ENCODE results near the gene SCN5A. TPM values are rescaled to one million over a fixed set of nuclear protein-coding genes. Genes with fewer than 3 reads are reported as not detected.

Gene SCN5A
- total RNA-seq, 1 experiment from 2014 or later = 13.6 TPM

DNA sequence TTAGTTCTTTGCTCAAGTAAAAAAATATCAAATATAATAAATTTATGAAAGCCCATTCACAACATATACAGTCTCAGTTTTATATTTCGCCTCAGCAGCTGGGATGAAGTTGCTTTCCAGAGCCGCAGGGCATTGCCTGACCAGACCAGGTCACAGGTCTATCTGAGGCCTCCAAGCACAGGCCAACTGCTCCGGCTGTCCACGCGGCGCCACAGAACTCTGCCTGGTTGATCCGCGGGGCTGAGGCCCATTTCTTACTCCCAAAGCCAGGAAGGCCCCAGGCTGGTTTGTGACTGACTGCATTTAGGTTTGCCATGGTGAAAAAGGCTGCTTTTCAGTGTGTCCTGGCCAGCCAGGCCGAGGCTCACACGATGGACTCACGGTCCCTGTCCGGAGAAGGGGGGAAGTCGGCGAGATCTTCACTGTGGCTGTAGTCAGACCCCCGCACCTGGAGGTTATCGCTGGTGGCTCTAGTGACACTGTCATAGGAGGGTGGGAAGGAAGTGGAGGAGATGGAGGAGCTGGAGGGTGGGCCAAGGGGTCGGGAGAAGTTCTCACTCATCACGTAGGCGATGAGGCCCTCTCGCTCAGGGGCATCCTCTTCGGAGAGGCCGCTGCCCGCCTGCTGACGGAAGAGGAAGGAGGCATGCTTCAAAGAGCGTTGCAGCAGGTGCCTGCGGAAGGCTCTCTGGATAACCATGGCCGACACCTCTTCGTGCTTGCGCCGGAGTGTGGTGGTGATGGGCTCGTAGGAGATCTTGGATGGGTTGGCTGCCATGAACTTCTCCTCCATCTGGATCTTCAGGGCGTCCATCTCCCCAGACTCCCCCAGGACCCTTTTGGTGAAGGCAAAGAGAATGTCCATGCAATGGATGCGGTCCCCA is 99.3 kb downstream of the SCN5A start (continued):
- TF ChIP-seq, protein P1, sequence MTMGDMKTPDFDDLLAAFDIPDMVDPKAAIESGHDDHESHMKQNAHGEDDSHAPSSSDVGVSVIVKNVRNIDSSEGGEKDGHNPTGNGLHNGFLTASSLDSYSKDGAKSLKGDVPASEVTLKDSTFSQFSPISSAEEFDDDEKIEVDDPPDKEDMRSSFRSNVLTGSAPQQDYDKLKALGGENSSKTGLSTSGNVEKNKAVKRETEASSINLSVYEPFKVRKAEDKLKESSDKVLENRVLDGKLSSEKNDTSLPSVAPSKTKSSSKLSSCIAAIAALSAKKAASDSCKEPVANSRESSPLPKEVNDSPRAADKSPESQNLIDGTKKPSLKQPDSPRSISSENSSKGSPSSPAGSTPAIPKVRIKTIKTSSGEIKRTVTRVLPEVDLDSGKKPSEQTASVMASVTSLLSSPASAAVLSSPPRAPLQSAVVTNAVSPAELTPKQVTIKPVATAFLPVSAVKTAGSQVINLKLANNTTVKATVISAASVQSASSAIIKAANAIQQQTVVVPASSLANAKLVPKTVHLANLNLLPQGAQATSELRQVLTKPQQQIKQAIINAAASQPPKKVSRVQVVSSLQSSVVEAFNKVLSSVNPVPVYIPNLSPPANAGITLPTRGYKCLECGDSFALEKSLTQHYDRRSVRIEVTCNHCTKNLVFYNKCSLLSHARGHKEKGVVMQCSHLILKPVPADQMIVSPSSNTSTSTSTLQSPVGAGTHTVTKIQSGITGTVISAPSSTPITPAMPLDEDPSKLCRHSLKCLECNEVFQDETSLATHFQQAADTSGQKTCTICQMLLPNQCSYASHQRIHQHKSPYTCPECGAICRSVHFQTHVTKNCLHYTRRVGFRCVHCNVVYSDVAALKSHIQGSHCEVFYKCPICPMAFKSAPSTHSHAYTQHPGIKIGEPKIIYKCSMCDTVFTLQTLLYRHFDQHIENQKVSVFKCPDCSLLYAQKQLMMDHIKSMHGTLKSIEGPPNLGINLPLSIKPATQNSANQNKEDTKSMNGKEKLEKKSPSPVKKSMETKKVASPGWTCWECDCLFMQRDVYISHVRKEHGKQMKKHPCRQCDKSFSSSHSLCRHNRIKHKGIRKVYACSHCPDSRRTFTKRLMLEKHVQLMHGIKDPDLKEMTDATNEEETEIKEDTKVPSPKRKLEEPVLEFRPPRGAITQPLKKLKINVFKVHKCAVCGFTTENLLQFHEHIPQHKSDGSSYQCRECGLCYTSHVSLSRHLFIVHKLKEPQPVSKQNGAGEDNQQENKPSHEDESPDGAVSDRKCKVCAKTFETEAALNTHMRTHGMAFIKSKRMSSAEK (CRISPR knock-in tag; IDR thresholded peaks at IDR 0.05; ENCODE audit: borderline replicate concordance) = no peak
- TF ChIP-seq, protein P2, sequence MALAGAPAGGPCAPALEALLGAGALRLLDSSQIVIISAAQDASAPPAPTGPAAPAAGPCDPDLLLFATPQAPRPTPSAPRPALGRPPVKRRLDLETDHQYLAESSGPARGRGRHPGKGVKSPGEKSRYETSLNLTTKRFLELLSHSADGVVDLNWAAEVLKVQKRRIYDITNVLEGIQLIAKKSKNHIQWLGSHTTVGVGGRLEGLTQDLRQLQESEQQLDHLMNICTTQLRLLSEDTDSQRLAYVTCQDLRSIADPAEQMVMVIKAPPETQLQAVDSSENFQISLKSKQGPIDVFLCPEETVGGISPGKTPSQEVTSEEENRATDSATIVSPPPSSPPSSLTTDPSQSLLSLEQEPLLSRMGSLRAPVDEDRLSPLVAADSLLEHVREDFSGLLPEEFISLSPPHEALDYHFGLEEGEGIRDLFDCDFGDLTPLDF (CRISPR knock-in tag; IDR thresholded peaks at IDR 0.05) = no peak
- TF ChIP-seq, protein P3, sequence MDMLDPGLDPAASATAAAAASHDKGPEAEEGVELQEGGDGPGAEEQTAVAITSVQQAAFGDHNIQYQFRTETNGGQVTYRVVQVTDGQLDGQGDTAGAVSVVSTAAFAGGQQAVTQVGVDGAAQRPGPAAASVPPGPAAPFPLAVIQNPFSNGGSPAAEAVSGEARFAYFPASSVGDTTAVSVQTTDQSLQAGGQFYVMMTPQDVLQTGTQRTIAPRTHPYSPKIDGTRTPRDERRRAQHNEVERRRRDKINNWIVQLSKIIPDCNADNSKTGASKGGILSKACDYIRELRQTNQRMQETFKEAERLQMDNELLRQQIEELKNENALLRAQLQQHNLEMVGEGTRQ (CRISPR knock-in tag; IDR thresholded peaks at IDR 0.05) = no peak
- TF ChIP-seq ZNF396 (CRISPR knock-in tag; IDR thresholded peaks at IDR 0.05; ENCODE audit: borderline replicate concordance) = no peak
- TF ChIP-seq, protein P4, sequence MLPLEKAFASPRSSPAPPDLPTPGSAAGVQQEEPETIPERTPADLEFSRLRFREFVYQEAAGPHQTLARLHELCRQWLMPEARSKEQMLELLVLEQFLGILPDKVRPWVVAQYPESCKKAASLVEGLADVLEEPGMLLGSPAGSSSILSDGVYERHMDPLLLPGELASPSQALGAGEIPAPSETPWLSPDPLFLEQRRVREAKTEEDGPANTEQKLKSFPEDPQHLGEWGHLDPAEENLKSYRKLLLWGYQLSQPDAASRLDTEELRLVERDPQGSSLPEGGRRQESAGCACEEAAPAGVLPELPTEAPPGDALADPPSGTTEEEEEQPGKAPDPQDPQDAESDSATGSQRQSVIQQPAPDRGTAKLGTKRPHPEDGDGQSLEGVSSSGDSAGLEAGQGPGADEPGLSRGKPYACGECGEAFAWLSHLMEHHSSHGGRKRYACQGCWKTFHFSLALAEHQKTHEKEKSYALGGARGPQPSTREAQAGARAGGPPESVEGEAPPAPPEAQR (CRISPR knock-in tag; IDR thresholded peaks at IDR 0.05) = no peak
- no peak for TF ChIP-seq RELA (CRISPR knock-in tag; IDR thresholded peaks at IDR 0.05; ENCODE audit: borderline replicate concordance)

DNA sequence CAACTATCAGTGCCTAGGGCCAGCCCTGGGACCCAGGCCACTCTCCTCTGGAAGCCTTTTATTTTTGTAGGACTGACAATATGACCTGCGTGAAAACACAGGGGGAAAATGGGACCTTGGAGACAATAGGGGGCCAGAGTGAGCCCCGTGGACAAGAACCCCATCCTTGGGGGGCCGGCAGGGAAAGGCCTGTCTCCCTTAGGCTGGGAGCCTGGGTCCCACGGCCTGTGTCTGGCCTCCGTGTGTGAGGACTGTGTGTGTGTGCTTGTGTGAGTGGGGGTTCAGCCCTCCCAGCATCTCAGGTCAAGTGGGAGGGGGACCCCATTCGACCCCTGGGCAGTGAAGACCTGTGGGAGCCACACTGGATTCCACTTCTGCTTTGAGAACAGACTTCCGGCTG is 100.0 kb downstream of the SCN5A start:
- no peaks in the 10 kb centered on the region for H3K27me3 Mint-ChIP-seq (ENCODE audit: low read depth)
- ATAC-seq = no peak
- H3K4me1 Mint-ChIP-seq = peaks cover 14% of the 10 kb centered on the region
- ChIA-PET CTCF (interaction anchor here (1.8 kb wide), 2 partner anchors 11 to 28 kb away, joined by 5 to 7 read pairs; no protein-coding TSS in a partner anchor), POLR2A (no interaction called here)
- no peak overlapping the region for H3K4me3 Mint-ChIP-seq
- no peak for DNase-seq (ENCODE audit: low spot score)
- H3K9me3 Mint-ChIP-seq = peaks cover 21% of the 10 kb centered on the region
- no peak overlapping the region for H3K27ac Mint-ChIP-seq
- peaks cover 24% of the 10 kb centered on the region for H3K36me3 Mint-ChIP-seq
- TF ChIP-seq ELF4 (CRISPR knock-in tag; IDR thresholded peaks at IDR 0.05; ENCODE audit: low read depth) (no peak), RELA (CRISPR knock-in tag; IDR thresholded peaks at IDR 0.05; ENCODE audit: borderline replicate concordance) (no peak), ZNF232 (CRISPR knock-in tag; IDR thresholded peaks at IDR 0.05) (no peak), CREB1 (CRISPR knock-in tag; IDR thresholded peaks at IDR 0.05) (no peak), ZNF423 (CRISPR knock-in tag; IDR thresholded peaks at IDR 0.05) (no peak), NFATC4 (CRISPR knock-in tag; IDR thresholded peaks at IDR 0.05) (no peak), OVOL2 (CRISPR knock-in tag; IDR thresholded peaks at IDR 0.05; ENCODE audit: borderline replicate concordance) (no peak), EMX1 (CRISPR knock-in tag; IDR thresholded peaks at IDR 0.05) (no peak)
- TF ChIP-seq, protein P5, sequence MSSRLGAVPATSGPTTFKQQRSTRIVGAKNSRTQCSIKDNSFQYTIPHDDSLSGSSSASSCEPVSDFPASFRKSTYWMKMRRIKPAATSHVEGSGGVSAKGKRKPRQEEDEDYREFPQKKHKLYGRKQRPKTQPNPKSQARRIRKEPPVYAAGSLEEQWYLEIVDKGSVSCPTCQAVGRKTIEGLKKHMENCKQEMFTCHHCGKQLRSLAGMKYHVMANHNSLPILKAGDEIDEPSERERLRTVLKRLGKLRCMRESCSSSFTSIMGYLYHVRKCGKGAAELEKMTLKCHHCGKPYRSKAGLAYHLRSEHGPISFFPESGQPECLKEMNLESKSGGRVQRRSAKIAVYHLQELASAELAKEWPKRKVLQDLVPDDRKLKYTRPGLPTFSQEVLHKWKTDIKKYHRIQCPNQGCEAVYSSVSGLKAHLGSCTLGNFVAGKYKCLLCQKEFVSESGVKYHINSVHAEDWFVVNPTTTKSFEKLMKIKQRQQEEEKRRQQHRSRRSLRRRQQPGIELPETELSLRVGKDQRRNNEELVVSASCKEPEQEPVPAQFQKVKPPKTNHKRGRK (CRISPR knock-in tag; IDR thresholded peaks at IDR 0.05; ENCODE audit: borderline replicate concordance) = no peak
- TF ChIP-seq, protein P6, sequence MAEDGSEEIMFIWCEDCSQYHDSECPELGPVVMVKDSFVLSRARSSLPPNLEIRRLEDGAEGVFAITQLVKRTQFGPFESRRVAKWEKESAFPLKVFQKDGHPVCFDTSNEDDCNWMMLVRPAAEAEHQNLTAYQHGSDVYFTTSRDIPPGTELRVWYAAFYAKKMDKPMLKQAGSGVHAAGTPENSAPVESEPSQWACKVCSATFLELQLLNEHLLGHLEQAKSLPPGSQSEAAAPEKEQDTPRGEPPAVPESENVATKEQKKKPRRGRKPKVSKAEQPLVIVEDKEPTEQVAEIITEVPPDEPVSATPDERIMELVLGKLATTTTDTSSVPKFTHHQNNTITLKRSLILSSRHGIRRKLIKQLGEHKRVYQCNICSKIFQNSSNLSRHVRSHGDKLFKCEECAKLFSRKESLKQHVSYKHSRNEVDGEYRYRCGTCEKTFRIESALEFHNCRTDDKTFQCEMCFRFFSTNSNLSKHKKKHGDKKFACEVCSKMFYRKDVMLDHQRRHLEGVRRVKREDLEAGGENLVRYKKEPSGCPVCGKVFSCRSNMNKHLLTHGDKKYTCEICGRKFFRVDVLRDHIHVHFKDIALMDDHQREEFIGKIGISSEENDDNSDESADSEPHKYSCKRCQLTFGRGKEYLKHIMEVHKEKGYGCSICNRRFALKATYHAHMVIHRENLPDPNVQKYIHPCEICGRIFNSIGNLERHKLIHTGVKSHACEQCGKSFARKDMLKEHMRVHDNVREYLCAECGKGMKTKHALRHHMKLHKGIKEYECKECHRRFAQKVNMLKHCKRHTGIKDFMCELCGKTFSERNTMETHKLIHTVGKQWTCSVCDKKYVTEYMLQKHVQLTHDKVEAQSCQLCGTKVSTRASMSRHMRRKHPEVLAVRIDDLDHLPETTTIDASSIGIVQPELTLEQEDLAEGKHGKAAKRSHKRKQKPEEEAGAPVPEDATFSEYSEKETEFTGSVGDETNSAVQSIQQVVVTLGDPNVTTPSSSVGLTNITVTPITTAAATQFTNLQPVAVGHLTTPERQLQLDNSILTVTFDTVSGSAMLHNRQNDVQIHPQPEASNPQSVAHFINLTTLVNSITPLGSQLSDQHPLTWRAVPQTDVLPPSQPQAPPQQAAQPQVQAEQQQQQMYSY (CRISPR knock-in tag; IDR thresholded peaks at IDR 0.05) = no peak
- TF ChIP-seq, protein P7, sequence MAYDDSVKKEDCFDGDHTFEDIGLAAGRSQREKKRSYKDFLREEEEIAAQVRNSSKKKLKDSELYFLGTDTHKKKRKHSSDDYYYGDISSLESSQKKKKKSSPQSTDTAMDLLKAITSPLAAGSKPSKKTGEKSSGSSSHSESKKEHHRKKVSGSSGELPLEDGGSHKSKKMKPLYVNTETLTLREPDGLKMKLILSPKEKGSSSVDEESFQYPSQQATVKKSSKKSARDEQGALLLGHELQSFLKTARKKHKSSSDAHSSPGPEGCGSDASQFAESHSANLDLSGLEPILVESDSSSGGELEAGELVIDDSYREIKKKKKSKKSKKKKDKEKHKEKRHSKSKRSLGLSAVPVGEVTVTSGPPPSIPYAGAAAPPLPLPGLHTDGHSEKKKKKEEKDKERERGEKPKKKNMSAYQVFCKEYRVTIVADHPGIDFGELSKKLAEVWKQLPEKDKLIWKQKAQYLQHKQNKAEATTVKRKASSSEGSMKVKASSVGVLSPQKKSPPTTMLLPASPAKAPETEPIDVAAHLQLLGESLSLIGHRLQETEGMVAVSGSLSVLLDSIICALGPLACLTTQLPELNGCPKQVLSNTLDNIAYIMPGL (CRISPR knock-in tag; IDR thresholded peaks at IDR 0.05) = no peak
- TF ChIP-seq, protein P8, sequence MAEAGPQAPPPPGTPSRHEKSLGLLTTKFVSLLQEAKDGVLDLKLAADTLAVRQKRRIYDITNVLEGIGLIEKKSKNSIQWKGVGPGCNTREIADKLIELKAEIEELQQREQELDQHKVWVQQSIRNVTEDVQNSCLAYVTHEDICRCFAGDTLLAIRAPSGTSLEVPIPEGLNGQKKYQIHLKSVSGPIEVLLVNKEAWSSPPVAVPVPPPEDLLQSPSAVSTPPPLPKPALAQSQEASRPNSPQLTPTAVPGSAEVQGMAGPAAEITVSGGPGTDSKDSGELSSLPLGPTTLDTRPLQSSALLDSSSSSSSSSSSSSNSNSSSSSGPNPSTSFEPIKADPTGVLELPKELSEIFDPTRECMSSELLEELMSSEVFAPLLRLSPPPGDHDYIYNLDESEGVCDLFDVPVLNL (CRISPR knock-in tag; IDR thresholded peaks at IDR 0.05; ENCODE audit: borderline replicate concordance, low read depth) = no peak

Data from WTC11 (cell line).